GM21367 (cell line): ENCODE data around the gene CCDC82.

Source experiments
- ATAC-seq: cut with Tn5 transposase; IDR thresholded peaks from one replicate; pipeline ENCODE4 v1.9.1; 2021; ENCODE audit not compliant: unreplicated experiment

The CCDC82 gene

DNA sequence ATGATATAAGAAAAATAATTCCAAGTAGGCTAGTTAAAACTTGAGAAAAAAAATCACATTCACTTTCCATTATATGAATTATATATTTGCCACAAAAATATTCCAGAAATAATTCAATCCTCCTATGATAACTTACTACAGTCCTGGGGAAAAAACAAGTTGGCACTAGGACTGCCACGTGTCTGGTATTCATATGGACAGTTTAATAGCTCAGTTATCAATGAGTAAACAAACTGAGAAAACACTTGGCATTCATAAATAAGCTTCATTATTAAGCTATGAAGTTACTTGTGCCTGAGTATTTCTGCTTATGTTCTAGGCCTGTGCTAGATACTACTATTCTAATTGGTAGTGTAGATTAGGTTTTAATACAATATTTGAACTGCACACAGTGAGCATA lies 24.2 kb downstream of the CCDC82 start:
- no peak for ATAC-seq

GRCh38 chr11:96361778-96362177 lies 27.9 kb downstream of the CCDC82 start:
- no peak for ATAC-seq

DNA sequence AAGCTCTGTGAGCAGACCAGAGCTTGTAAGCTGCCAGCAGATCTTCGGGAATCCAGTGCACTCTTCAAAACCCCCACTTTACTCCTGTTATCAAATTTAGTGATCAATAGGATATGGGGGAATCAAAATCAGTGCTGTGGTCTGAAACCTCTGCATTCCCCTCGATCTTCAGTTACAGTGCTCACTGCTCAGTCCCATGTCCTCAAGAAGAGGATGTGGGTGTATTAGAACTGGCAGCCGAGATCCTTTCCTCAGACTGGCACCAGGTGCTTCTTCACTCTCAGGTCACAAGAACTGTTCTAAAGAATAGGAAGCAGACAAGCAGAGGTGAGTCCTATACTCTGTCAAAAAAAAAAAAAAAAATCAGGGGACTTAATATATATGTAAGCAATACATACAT lies 31.4 kb downstream of the CCDC82 start:
- no peak for ATAC-seq

- no peak for ATAC-seq
Measured at GRCh38 chr11:96357794-96358193, 31.9 kb downstream of the CCDC82 start.

DNA sequence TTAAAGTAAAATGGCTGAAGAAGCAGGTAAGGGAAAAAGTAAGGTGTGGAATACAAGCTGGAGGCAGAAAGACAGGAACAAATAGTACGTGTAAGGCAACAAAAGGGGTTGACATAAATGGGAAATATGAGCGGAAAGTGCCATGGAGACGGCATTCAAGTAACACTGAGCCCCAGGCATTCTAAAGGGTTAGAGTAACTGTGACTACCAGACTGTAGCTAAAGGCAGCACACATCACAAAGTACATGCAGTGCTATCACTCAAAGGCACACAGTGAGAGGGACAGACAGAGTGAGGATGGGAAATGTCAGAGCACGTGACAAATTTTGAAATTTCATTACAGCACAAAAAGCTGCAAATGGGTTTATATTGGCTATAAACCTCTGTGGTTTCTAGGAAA lies 32.9 kb downstream of the CCDC82 start:
- ATAC-seq = no peak

DNA sequence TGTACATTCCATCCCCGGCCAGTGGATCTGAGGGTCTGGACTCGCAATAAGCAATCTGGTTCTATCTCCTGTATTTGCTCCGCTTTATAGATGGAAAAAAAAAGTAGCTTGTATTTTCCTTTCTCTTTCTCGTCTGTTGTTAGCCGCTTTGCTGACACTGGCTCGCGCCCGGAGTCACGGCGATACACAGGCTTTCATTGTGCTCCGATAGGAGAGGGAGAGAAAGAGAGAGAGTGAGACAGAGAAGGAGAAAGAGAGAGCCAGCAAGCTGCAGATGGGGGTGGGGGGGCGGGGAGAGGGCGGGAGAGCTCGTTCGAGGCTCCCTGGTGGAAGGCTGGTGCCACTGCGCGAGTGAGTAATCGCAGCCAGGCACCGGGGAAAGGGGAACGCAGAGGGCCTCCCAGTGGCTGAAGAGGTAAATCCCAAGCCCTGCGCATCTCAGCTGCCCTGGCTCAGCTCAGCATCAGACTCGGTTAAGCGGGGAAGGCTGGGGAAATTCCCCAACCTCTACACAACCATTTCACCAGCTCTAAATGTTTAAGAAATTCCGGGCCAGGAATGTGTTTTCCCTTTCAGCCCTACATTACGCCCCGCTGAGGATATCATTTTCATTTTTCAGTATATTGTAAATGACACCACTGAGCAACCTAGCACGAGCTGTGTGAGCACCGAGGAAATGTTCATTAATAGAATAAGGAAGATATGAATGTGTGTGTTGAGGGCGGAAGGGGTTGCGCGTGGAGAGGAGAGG lies 46.6 kb downstream of the CCDC82 start, which contains the start of gene MAML2:
Gene MAML2, minus strand, starts transcription at position 235 of the 751 bp plus-strand sequence. CDS start 1,300 bp downstream, outside the sequence.
- ATAC-seq = peak; percentile 80

DNA sequence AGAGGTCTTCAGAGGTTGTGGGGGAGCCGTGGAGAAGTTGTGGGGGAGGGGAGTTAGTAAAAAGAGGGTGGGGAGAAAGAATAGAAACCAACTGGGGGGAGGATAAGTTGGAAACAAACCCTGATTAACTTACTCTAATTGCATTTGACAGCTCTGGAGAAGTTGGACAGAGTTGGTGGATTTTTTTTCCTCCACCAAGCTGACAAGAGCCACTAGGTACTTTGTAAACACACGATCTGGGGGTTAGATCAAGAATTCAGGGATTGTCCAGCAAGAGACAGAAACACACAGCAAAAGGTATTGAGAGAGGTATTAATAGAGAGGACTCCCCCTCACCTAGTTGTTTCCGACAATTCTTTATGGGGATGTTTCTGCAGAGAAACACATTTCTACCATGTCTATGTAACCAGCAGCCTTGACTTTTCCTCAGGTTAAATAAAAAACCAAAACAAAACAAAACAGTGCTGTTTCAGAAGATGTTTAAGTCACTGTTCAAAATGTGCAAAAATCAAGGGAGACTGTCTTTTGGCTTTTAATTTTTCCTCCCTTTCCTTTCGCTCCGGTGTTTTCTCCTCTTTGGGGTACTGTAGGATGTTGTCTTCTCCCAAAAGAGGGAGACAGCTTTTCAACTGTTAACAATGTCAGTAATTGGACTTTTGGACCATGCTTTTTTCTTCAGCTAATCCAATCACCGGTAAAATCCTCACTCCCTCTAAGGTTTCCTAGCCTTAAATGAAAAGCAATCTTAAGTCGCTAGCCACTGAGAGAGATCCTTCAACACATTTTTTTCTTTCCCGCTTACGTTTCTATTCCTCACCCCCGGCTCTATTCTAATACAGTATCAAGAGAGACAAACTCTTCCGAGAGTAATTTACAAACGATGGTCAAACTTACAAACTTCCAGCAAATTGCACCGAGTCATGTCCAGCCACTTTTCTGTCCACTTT lies 47.4 kb downstream of the CCDC82 start:
- ATAC-seq = no peak

DNA sequence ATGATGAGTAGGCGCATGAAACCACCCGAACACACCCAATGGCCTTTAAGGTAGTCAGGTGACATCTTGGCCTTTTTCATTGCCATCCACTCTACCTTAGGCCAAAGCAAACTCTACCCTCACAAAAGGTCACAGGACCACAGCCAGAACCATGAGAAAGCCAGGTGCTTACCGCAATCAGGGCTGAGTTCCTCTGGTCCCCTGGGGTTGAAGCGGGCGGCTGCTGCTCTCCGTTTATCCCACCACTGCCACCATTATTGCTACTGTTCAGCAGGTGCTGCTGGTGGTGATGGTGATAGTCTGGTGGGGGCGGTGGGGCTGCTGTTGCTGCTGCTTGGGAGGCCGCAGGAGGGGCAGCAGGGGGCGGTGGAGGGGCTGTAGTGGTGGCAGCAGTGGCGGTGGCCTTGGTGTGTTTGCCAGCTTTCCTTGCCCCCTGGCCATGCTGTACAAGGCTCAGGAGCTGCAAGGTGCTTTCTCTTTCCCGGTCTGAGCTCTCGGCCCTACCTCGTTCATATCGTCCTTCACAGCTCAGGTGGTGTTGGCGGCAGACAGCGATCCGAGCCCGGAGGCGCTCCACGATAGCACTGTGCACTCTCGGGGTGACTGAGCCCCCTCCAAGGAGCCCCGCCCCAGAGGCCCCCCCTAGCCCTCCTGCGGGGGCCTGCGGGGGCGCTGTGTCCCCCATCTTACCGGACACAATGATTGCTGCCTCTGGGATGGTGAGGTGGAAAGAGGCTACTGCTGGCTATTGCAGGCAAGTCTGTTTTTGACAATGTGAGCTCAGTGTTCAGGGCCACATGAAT lies 48.3 kb downstream of the CCDC82 start:
- no peak for ATAC-seq

- no peak for ATAC-seq
Measured at GRCh38 chr11:96340555-96340885, 49.2 kb downstream of the CCDC82 start.

DNA sequence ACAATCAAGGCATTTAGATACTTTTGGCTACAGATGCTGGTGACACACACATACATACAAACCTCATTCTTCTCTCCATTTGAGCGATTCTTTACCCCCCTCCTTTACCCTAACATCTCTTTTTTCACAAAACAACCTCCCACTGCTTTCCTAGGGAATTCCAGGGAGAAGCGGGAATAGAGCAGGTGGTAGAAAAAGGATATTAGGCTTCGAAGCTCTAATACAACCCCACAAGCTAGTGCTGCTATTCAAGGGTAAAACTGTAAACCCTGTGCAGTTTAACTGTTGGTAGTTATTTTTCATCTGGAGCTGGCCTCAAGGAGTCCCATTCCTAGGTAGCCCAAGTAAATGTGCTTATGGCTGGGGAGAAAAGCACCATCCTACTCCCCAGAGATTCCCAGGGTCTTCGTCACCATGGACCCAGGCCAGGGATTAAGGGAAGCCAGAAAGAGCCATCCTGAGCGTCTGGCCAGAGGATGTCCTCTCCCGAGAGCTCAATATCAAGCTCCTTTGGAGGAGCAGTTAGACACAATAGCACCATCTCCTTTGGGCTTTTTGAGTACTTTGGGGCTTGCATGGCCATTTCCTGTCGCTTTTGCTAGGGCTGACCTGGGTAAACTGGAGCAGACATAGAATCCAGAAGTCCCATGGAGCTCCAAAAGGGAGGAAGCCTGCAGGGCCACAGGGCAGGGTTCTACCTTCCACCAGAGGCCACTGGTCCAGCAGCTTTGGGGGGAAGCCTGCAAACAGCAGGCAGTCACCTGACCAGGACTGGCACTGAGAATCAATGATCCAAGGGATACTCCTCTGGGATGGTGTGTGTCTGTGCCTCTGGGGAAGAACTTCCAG lies 49.8 kb downstream of the CCDC82 start:
- no peak for ATAC-seq

GRCh38 chr11:96338910-96339705 lies 50.6 kb downstream of the CCDC82 start:
- peak; percentile 38 for ATAC-seq

DNA sequence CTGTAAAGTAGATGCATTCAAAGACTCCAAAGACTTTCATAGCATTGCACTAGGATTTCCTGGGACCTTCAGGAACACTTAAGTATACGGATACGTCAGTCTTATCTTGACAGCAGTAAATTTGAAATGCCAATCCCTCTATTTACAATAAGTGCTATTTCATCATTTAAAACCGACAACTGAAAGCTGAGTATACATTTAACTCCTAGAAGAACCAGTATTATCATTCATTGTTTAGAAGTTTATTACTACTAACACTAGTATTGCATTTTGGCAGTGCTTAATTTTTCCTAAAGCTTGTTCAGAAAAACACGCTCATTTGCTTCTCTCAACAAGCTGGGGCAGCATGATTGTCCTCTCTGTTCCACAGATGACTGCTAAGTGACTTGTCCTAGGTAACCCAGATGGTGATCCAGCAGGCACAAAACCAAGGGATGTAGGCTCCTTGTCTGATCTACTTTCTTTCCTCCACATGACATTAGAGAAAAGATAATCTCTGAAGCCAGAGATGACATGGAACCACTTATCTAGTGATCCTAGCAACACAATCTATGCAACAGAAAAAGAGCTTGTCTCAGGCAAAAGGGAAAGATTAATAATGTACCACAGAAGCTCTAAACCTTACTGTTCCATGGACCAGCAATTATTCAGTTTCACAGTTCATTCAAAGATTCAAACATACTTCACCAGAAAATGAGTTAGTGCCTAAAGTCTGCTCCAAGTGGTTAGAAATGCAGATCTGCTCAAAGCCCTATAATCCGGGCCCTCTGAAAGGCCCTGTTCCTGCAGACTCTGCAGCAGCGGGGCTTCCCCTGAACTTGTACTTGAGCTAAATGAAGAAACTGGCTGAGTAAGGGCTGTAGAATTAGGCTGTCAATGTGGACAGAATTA lies 51.9 kb downstream of the CCDC82 start:
- ATAC-seq = peak; percentile 28

DNA sequence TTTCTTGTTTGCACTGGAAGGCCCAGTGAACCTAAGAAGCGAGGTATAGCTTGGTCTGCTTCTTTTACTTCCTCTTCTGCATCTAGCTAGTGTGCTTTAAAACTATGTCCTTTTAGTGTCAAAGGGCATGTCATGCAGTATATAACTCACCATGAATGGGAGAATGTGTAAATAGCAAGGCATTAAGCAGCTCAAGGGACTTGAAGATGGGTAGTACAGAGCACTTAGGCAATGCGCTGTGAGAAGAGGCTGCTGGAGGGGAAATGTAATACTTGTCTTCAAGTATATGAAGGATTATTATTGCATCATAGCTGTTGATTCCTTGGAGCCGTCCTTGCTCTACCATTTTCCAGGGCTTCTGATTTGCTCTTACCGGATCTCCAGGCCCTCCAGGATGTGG lies 54.3 kb downstream of the CCDC82 start:
- ATAC-seq = no peak

DNA sequence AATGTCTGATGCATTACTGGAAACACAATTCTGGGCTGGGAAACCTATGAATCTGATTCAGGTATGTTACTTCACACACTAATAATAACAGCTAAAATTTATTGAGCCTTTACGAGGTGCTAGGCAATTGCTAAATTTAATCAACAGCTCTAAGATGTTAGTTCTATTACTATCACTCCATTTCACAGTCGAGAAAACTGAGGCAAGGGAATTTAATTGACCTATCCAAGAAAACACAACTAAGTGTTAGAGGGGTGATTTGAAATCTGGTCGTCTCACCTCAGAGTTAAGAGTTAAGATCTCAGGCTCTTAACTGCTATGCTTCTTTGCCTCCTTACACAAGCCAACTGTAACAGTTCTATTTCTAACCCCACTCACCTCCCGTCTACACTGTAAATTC lies 55.5 kb downstream of the CCDC82 start:
- no peak for ATAC-seq

DNA sequence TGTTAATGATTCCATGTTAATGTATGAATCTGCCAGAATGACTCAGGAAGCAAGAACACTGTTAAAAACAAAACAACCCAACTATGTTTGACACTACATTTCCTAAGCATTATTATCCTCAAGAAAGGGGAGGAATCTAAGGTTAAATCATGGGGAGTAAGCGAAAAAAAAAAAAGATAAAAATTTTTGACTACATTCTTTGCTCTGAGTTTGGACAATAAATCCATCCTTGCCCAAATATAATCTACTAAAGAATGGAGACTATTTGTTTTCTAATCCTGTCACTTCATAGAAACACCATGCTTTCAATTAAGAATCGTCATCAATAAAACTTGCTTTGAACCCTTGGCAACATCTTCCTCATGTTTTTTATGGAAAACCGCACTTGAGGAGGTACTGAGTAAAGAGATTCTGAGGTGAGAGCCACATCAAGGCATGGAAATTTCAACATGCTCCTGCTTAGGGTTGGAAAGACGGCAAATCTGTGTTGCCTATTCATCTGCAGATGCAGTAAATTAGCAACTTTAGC lies 56.5 kb downstream of the CCDC82 start:
- no peak for ATAC-seq

GRCh38 chr11:96332126-96332771 lies 57.5 kb downstream of the CCDC82 start:
- no peak for ATAC-seq

DNA sequence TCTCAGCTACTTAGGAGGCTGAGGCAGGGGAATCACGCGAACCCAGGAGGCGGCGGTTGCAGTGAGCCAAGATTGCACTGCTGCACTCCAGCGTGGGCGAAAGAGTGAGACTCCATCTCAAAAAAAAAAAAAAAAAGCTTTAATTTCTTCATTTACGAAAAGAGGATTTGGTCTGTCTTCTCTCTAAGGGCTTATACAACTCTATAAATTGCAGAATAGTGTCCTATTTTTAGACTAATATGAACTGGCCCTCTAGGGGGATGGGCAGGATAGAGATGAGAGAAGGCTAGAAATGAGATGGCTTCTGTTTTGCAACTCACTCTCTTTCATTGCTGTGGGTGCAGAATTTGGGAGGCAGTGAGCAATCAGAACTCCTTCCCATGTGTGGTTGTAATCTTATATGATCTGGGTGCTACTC lies 58.0 kb downstream of the CCDC82 start:
- no peak for ATAC-seq

GRCh38 chr11:96330511-96330859 lies 59.2 kb downstream of the CCDC82 start:
- no peak for ATAC-seq
